HEK293 (cell line): ENCODE data around the gene KDELR1.

Source experiments
- MYNN ChIP-seq: fragments of 450-650 bp; formaldehyde crosslinking; IDR thresholded peaks from 2 replicates; pipeline ENCODE4 v1.5.1; 2016; ENCODE audit warnings: missing biosample characterization, missing genetic modification characterization, borderline replicate concordance
- PRDM1 ChIP-seq: fragments of 450-650 bp; formaldehyde crosslinking; IDR thresholded peaks from 2 replicates; pipeline ENCODE4; 2016; ENCODE audit warnings: missing biosample characterization, missing genetic modification characterization
- SCRT2 ChIP-seq: fragments of 450-650 bp; formaldehyde crosslinking; IDR thresholded peaks from 2 replicates; pipeline ENCODE4 v1.5.1; 2016; ENCODE audit warnings: missing biosample characterization, missing genetic modification characterization
- SP2 ChIP-seq: fragments of 450-650 bp; formaldehyde crosslinking; IDR thresholded peaks from 2 replicates; pipeline ENCODE4 v1.5.1; 2016; ENCODE audit warnings: missing biosample characterization, missing genetic modification characterization
- ZBTB17 ChIP-seq: fragments of 450-650 bp; formaldehyde crosslinking; IDR thresholded peaks from 2 replicates; pipeline ENCODE4 v1.5.1; 2016; ENCODE audit warnings: missing biosample characterization, missing genetic modification characterization
- ZEB2 ChIP-seq: fragments of 450-650 bp; formaldehyde crosslinking; IDR thresholded peaks from 2 replicates; pipeline ENCODE4 v1.5.1; 2016; ENCODE audit warnings: missing biosample characterization, missing genetic modification characterization
- ZFP41 ChIP-seq: fragments of 450-650 bp; formaldehyde crosslinking; IDR thresholded peaks from 2 replicates; pipeline ENCODE4 v1.5.1; 2016; ENCODE audit warnings: missing biosample characterization, missing genetic modification characterization, borderline replicate concordance
- ZFP69B ChIP-seq: fragments of 450-650 bp; formaldehyde crosslinking; IDR thresholded peaks from 2 replicates; pipeline ENCODE4 v1.5.1; 2016; ENCODE audit warnings: missing biosample characterization, missing genetic modification characterization
- ZNF362 ChIP-seq: fragments of 450-650 bp; formaldehyde crosslinking; IDR thresholded peaks from 2 replicates; pipeline ENCODE4 v1.5.1; 2016; ENCODE audit warnings: missing biosample characterization, missing genetic modification characterization
- ZNF426 ChIP-seq: fragments of 450-650 bp; formaldehyde crosslinking; IDR thresholded peaks from 2 replicates; pipeline ENCODE4 v1.5.1; 2017; ENCODE audit warnings: missing biosample characterization, missing genetic modification characterization, mild to moderate bottlenecking, inconsistent platforms, moderate library complexity
- ZNF558 ChIP-seq: fragments of 450-650 bp; formaldehyde crosslinking; IDR thresholded peaks from 2 replicates; pipeline ENCODE4 v1.5.1; 2016; ENCODE audit warnings: missing biosample characterization, missing genetic modification characterization
- ZNF560 ChIP-seq: fragments of 450-650 bp; formaldehyde crosslinking; IDR thresholded peaks from 2 replicates; pipeline ENCODE4 v1.5.1; 2017; ENCODE audit warnings: missing biosample characterization, missing genetic modification characterization, borderline replicate concordance
- ZNF580 ChIP-seq: fragments of 450-650 bp; formaldehyde crosslinking; IDR thresholded peaks from 2 replicates; pipeline ENCODE4 v1.5.1; 2016; ENCODE audit warnings: missing biosample characterization, missing genetic modification characterization
- ZNF600 ChIP-seq: fragments of 450-650 bp; formaldehyde crosslinking; IDR thresholded peaks from 2 replicates; pipeline ENCODE4 v1.5.1; 2016; ENCODE audit warnings: missing biosample characterization, missing genetic modification characterization
- ZNF704 ChIP-seq: fragments of 450-650 bp; formaldehyde crosslinking; IDR thresholded peaks from 2 replicates; pipeline ENCODE4 v1.5.1; 2016; ENCODE audit warnings: missing biosample characterization, missing genetic modification characterization
- ZNF747 ChIP-seq: fragments of 450-650 bp; formaldehyde crosslinking; IDR thresholded peaks from 2 replicates; pipeline ENCODE4 v1.5.1; 2016; ENCODE audit warnings: missing biosample characterization, missing genetic modification characterization
- ZNF777 ChIP-seq: fragments of 450-650 bp; formaldehyde crosslinking; IDR thresholded peaks from 2 replicates; pipeline ENCODE4 v1.5.1; 2017; ENCODE audit warnings: missing biosample characterization, missing genetic modification characterization, borderline replicate concordance
- ZNF791 ChIP-seq: fragments of 450-650 bp; formaldehyde crosslinking; IDR thresholded peaks from 2 replicates; pipeline ENCODE4 v1.5.1; 2016; ENCODE audit warnings: missing biosample characterization, missing genetic modification characterization
- ZNF792 ChIP-seq: fragments of 450-650 bp; formaldehyde crosslinking; IDR thresholded peaks from 2 replicates; pipeline ENCODE4 v1.5.1; 2016; ENCODE audit warnings: missing biosample characterization, missing genetic modification characterization
- ZSCAN16 ChIP-seq: fragments of 450-650 bp; formaldehyde crosslinking; IDR thresholded peaks from 2 replicates; pipeline ENCODE4 v1.5.1; 2016; ENCODE audit warnings: missing biosample characterization, missing genetic modification characterization
- ZSCAN18 ChIP-seq: fragments of 450-650 bp; formaldehyde crosslinking; IDR thresholded peaks from 2 replicates; pipeline ENCODE4 v1.5.1; 2016; ENCODE audit warnings: missing biosample characterization, missing genetic modification characterization
- ZSCAN5A ChIP-seq: fragments of 450-650 bp; formaldehyde crosslinking; IDR thresholded peaks from 2 replicates; pipeline ENCODE4 v1.5.1; 2016; ENCODE audit warnings: missing biosample characterization, missing genetic modification characterization
- TF ChIP-seq, protein P1 (sequence below): fragments of 450-650 bp; formaldehyde crosslinking; IDR thresholded peaks from 2 replicates; pipeline ENCODE4 v1.5.1; 2016; ENCODE audit warnings: missing biosample characterization, missing genetic modification characterization
- TF ChIP-seq, protein P2 (sequence below): fragments of 450-650 bp; formaldehyde crosslinking; IDR thresholded peaks from 2 replicates; pipeline ENCODE4 v1.5.1; 2016; ENCODE audit warnings: missing biosample characterization, missing genetic modification characterization

The KDELR1 gene

DNA sequence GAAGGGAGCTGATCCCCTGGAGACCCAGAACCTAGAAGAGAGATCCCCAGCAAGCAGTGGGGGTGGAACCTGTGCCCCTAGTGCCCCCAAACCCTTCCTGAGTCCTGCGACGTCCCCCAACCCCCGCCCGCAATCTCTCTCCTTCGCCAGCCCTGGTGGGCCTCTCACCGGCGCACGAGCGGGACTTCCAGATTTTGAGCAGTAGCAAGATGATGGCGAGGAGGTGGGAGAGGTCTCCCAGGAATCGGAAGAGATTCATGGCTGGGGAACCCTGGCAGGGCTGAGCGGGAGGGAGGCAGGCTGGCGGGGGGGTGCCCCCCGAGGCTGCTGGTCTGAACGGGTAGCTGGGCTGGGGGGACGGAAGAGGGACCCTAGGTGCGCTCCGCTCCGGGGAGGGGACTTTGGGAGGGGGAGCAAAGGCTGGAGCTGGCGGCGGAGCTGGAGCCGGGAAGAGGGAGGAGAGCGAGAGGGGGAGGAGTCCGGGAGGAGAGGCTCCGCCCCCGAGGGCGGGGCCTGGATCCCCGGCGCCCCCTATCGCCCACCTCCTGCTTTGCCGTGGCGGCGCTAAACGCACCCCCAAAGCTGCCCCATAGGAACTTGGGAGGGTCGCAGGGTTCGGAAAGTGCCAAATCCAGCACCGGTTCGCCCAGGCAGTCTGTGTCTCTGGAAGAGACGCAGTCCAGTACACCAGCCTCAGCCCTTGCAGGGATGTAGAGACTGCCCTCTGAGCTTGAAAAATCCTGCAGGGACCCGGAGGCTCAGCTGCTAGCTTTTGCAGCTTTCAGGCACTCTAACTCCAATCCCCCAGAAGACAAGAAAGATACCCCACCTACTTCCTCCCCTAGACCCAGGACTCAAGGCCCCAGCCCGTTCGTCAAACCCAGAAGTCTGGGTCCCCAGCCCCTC, at the start of gene KDELR1 (continued):
- TF ChIP-seq ZSCAN5A (tag by site-specific recombination) (no peak), ZNF600 (peak; percentile 87), MYNN (tag by site-specific recombination) (no peak), ZBTB17 (tag by site-specific recombination) (peak; percentile 21), ZNF747 (tag by site-specific recombination) (no peak), ZNF580 (no peak), ZFP69B (tag by site-specific recombination) (no peak), ZFP41 (no peak), SP2 (0 out of 2 replicates have a peak, but pooled peaks have one; percentile 36), ZNF791 (tag by site-specific recombination) (no peak), ZNF777 (tag by site-specific recombination) (no peak), ZNF560 (tag by site-specific recombination) (no peak), ZEB2 (tag by site-specific recombination) (no peak), ZNF792 (no peak), ZNF704 (no peak), ZNF558 (no peak), ZNF362 (no peak), ZNF426 (tag by site-specific recombination) (no peak), ZSCAN16 (tag by site-specific recombination) (no peak), SCRT2 (tag by site-specific recombination) (no peak), PRDM1 (no peak), ZSCAN18 (tag by site-specific recombination) (no peak)
- TF ChIP-seq, protein P1, sequence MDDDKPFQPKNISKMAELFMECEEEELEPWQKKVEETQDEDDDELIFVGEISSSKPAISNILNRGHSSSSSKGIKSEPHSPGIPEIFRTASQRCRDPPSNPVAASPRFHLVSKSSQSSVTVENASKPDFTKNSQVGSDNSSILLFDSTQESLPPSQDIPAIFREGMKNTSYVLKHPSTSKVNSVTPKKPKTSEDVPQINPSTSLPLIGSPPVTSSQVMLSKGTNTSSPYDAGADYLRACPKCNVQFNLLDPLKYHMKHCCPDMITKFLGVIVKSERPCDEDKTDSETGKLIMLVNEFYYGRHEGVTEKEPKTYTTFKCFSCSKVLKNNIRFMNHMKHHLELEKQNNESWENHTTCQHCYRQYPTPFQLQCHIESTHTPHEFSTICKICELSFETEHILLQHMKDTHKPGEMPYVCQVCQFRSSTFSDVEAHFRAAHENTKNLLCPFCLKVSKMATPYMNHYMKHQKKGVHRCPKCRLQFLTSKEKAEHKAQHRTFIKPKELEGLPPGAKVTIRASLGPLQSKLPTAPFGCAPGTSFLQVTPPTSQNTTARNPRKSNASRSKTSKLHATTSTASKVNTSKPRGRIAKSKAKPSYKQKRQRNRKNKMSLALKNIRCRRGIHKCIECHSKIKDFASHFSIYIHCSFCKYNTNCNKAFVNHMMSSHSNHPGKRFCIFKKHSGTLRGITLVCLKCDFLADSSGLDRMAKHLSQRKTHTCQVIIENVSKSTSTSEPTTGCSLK (tag by site-specific recombination), result no peak
- TF ChIP-seq, protein P2, sequence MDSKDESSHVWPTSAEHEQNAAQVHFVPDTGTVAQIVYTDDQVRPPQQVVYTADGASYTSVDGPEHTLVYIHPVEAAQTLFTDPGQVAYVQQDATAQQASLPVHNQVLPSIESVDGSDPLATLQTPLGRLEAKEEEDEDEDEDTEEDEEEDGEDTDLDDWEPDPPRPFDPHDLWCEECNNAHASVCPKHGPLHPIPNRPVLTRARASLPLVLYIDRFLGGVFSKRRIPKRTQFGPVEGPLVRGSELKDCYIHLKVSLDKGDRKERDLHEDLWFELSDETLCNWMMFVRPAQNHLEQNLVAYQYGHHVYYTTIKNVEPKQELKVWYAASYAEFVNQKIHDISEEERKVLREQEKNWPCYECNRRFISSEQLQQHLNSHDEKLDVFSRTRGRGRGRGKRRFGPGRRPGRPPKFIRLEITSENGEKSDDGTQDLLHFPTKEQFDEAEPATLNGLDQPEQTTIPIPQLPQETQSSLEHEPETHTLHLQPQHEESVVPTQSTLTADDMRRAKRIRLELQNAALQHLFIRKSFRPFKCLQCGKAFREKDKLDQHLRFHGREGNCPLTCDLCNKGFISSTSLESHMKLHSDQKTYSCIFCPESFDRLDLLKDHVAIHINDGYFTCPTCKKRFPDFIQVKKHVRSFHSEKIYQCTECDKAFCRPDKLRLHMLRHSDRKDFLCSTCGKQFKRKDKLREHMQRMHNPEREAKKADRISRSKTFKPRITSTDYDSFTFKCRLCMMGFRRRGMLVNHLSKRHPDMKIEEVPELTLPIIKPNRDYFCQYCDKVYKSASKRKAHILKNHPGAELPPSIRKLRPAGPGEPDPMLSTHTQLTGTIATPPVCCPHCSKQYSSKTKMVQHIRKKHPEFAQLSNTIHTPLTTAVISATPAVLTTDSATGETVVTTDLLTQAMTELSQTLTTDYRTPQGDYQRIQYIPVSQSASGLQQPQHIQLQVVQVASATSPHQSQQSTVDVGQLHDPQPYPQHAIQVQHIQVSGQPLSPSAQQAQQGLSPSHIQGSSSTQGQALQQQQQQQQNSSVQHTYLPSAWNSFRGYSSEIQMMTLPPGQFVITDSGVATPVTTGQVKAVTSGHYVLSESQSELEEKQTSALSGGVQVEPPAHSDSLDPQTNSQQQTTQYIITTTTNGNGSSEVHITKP (tag by site-specific recombination), result peak; percentile 16; the same call in 1 of the 2 replicates
